Karpas-422 (cell line): ENCODE data around the gene GTF2A2. TPM values are rescaled to one million over a fixed set of nuclear protein-coding genes. Genes with fewer than 3 reads are reported as not detected.
"Not testable (repeated sequence)": the region's sequence is repeated elsewhere in the genome, so short reads cannot be mapped to it uniquely, and the experiment has no call there.

Experiments used
- DNase-seq: peaks from one replicate; pipeline ENCODE4 v3.0.0-alpha.2; 2015
- H2AFZ ChIP-seq: fragments of 200-600 bp; sonication (generic); 2 replicates; pipeline ENCODE4 v1.6.1; 2014; ENCODE audit warnings: antibody characterized with exemption, low read length, mixed read lengths
- H3K27ac ChIP-seq: fragments of 200-600 bp; sonication (generic); 2 replicates; pipeline ENCODE4 v1.5.1; 2014; ENCODE audit warnings: mild to moderate bottlenecking, low read length, moderate library complexity
- H3K27me3 ChIP-seq: fragments of 200-600 bp; sonication (generic); 2 replicates; pipeline ENCODE4 v1.6.1; 2014; ENCODE audit warnings: low read length, mixed read lengths
- H3K36me3 ChIP-seq: fragments of 200-600 bp; sonication (generic); 2 replicates; pipeline ENCODE4 v1.6.1; 2014; ENCODE audit warnings: low read length, mixed read lengths; ENCODE audit not compliant: insufficient read depth
- H3K4me1 ChIP-seq: fragments of 200-600 bp; sonication (generic); 2 replicates; pipeline ENCODE4 v1.6.1; 2014; ENCODE audit warnings: mild to moderate bottlenecking, low read length, mixed read lengths
- H3K4me2 ChIP-seq: fragments of 200-600 bp; sonication (generic); 2 replicates; pipeline ENCODE4 v1.6.1; 2014; ENCODE audit warnings: low read length, low read depth, mild to moderate bottlenecking; ENCODE audit not compliant: poor library complexity, severe bottlenecking
- H3K4me3 ChIP-seq: fragments of 200-600 bp; sonication (generic); 2 replicates; pipeline ENCODE4 v1.5.1; 2014; ENCODE audit warnings: mild to moderate bottlenecking, antibody characterized with exemption, low read length, mixed read lengths
- H3K79me2 ChIP-seq: fragments of 200-600 bp; sonication (generic); 2 replicates; pipeline ENCODE4 v1.6.1; 2014; ENCODE audit warnings: mild to moderate bottlenecking, low read length, mixed read lengths
- H3K9ac ChIP-seq: fragments of 200-600 bp; sonication (generic); 2 replicates; pipeline ENCODE4 v1.6.0; 2014; ENCODE audit warnings: low read length
- H3K9me2 ChIP-seq: fragments of 200-600 bp; sonication (generic), shearing (Covaris generic); replicated peaks from 2 replicates; pipeline ENCODE4 v1.6.0; 2014; ENCODE audit warnings: mild to moderate bottlenecking, low read length, moderate library complexity; ENCODE audit not compliant: insufficient read depth
- H3K9me3 ChIP-seq: fragments of 300-700, 200-600 bp; sonication (generic); 2 replicates; pipeline ENCODE4 v1.6.1; 2014; ENCODE audit warnings: low read length, mixed read lengths
- H4K20me1 ChIP-seq: fragments of 200-600 bp; sonication (generic); 2 replicates; pipeline ENCODE4 v1.6.1; 2014; ENCODE audit warnings: mild to moderate bottlenecking, antibody characterized with exemption, low read length, low read depth; ENCODE audit not compliant: insufficient read depth
- total RNA-seq: library from RNA; depleted of rRNA; stranded (reverse); fragments of >200 nt; shearing (Covaris generic); gene quantifications from 2 replicates; pipeline ENCODE4 v1.2.3, GENCODE V29; 2014; ENCODE audit warnings: low replicate concordance

Gene GTF2A2
- total RNA-seq, 1 experiment from 2014 or later, result 140 TPM

GRCh38 chr15:59657635-59658125, 365 bp upstream of the GTF2A2 start:
- DNase-seq, result no peak
- Histone ChIP-seq H3K9me2 (no peaks in the 10 kb centered on the region), H3K36me3 (peaks cover 32% of the 10 kb centered on the region), H3K4me3 (peak overlapping the region; percentile 84; the same call in 1 of the 2 replicates), H3K9me3 (no peaks in the 10 kb centered on the region), H3K27ac (no peak overlapping the region), H3K4me1 (peaks cover 22% of the 10 kb centered on the region), H2AFZ (no peak overlapping the region), H4K20me1 (0 out of 2 replicates have a peak, but pooled peaks cover 4% of the 10 kb centered on the region), H3K9ac (no peak overlapping the region; the same call in 1 of the 2 replicates), H3K27me3 (no peaks in the 10 kb centered on the region), H3K79me2 (peaks cover 46% of the 10 kb centered on the region), H3K4me2 (peak overlapping the region; percentile 79)

- Histone ChIP-seq H3K79me2 (peaks cover 76% of the 10 kb centered on the region), H3K9me2 (no peaks in the 10 kb centered on the region), H3K4me2 (no peak overlapping the region), H3K4me1 (peaks cover 22% of the 10 kb centered on the region), H3K9me3 (no peaks in the 10 kb centered on the region), H3K4me3 (no peak overlapping the region), H2AFZ (no peak overlapping the region), H3K9ac (no peak overlapping the region), H3K27ac (no peak overlapping the region), H3K27me3 (no peaks in the 10 kb centered on the region), H4K20me1 (0 out of 2 replicates have a peak, but pooled peaks cover 11% of the 10 kb centered on the region), H3K36me3 (peaks cover 47% of the 10 kb centered on the region)
- DNase-seq, result no peak
Measured at GRCh38 chr15:59654046-59654445, 3.3 kb downstream of the GTF2A2 start.

GRCh38 chr15:59649603-59650002, 7.7 kb downstream of the GTF2A2 start:
- Histone ChIP-seq H3K4me1 (peaks cover under 1% of the 10 kb centered on the region; the same call in 1 of the 2 replicates), H3K9me3 (no peaks in the 10 kb centered on the region), H2AFZ (no peak overlapping the region), H3K79me2 (peaks cover 67% of the 10 kb centered on the region), H3K9me2 (no peaks in the 10 kb centered on the region), H3K9ac (no peak overlapping the region), H3K27me3 (no peaks in the 10 kb centered on the region), H3K27ac (no peak overlapping the region), H3K4me2 (no peak overlapping the region), H4K20me1 (peaks cover 20% of the 10 kb centered on the region; the same call in 1 of the 2 replicates), H3K4me3 (no peak overlapping the region), H3K36me3 (peaks cover 66% of the 10 kb centered on the region)
- no peak for DNase-seq

GRCh38 chr15:59647085-59647484, 10.2 kb downstream of the GTF2A2 start:
- Histone ChIP-seq H3K27me3 (no peaks in the 10 kb centered on the region), H3K79me2 (peaks cover 47% of the 10 kb centered on the region), H3K36me3 (peaks cover 56% of the 10 kb centered on the region), H3K9ac (no peak overlapping the region), H3K4me1 (no peaks in the 10 kb centered on the region), H3K9me2 (no peaks in the 10 kb centered on the region), H3K27ac (no peak overlapping the region), H4K20me1 (peaks cover 17% of the 10 kb centered on the region; the same call in 1 of the 2 replicates), H2AFZ (no peak overlapping the region), H3K4me2 (no peak overlapping the region), H3K9me3 (no peaks in the 10 kb centered on the region), H3K4me3 (no peak overlapping the region)
- no peak for DNase-seq

GRCh38 chr15:59646277-59646676, 11.0 kb downstream of the GTF2A2 start:
- Histone ChIP-seq H3K4me2 (no peak overlapping the region), H2AFZ (no peak overlapping the region), H3K36me3 (peaks cover 55% of the 10 kb centered on the region), H4K20me1 (peaks cover 20% of the 10 kb centered on the region; the same call in 1 of the 2 replicates), H3K4me3 (no peak overlapping the region), H3K4me1 (no peaks in the 10 kb centered on the region), H3K9ac (no peak overlapping the region), H3K27me3 (no peaks in the 10 kb centered on the region), H3K79me2 (peaks cover 39% of the 10 kb centered on the region), H3K27ac (no peak overlapping the region), H3K9me2 (no peaks in the 10 kb centered on the region), H3K9me3 (no peaks in the 10 kb centered on the region)
- DNase-seq, result no peak

GRCh38 chr15:59645812-59646211, 11.5 kb downstream of the GTF2A2 start:
- not testable (repeated sequence) for H3K9me2 ChIP-seq
- peaks cover 38% of the 10 kb centered on the region for H3K79me2 ChIP-seq
- peaks cover 20% of the 10 kb centered on the region; the same call in 1 of the 2 replicates for H4K20me1 ChIP-seq

GRCh38 chr15:59644756-59645155, 12.6 kb downstream of the GTF2A2 start:
- peaks cover 28% of the 10 kb centered on the region for H3K79me2 ChIP-seq
- DNase-seq, result no peak
- H2AFZ ChIP-seq, result no peak overlapping the region
- peaks cover 16% of the 10 kb centered on the region for H4K20me1 ChIP-seq
- H3K27ac ChIP-seq, result no peak overlapping the region
- no peaks in the 10 kb centered on the region for H3K9me2 ChIP-seq
- no peak overlapping the region for H3K4me3 ChIP-seq
- peaks cover 61% of the 10 kb centered on the region for H3K36me3 ChIP-seq
- H3K9ac ChIP-seq, result no peak overlapping the region
- no peak overlapping the region for H3K4me2 ChIP-seq
- no peaks in the 10 kb centered on the region for H3K27me3 ChIP-seq
- no peaks in the 10 kb centered on the region for H3K4me1 ChIP-seq
- no peaks in the 10 kb centered on the region for H3K9me3 ChIP-seq

More at GRCh38 chr15:59645812-59646211, 11.5 kb downstream of the GTF2A2 start:
- not testable (repeated sequence) for H3K9ac ChIP-seq, H2AFZ ChIP-seq, H3K27me3 ChIP-seq, H3K4me1 ChIP-seq, H3K4me3 ChIP-seq, H3K9me3 ChIP-seq, H3K27ac ChIP-seq, H3K4me2 ChIP-seq, DNase-seq
- H3K36me3 ChIP-seq, result peaks cover 59% of the 10 kb centered on the region

- no peaks in the 10 kb centered on the region for H3K27me3 ChIP-seq
Measured at GRCh38 chr15:59642351-59642750, 15.0 kb downstream of the GTF2A2 start.

More at GRCh38 chr15:59642351-59642750, 15.0 kb downstream of the GTF2A2 start:
- DNase-seq, result no peak
- Histone ChIP-seq H3K4me1 (no peaks in the 10 kb centered on the region), H3K79me2 (peaks cover 20% of the 10 kb centered on the region), H3K4me3 (no peak overlapping the region), H3K36me3 (peaks cover 64% of the 10 kb centered on the region), H3K9me2 (no peaks in the 10 kb centered on the region), H3K9me3 (no peaks in the 10 kb centered on the region), H3K27ac (no peak overlapping the region), H3K4me2 (no peak overlapping the region), H3K9ac (no peak overlapping the region), H4K20me1 (peaks cover 16% of the 10 kb centered on the region), H2AFZ (no peak overlapping the region)
